Measurements from ENCODE around the gene RYR2. TPM values are rescaled to one million over a fixed set of nuclear protein-coding genes. Genes with fewer than 3 reads are reported as not detected.

RYR2 gene
- total RNA-seq, 1 donor from 2014 or later: not detected

GRCh38 chr1:237562242-237562823 is 520.3 kb downstream of the RYR2 start:
- no peak overlapping the region for H3K4me3 ChIP-seq (ENCODE audit: low read depth, low read length)
- H3K36me3 ChIP-seq (ENCODE audit: control insufficient read depth, insufficient read depth, low read length): no peaks in the 10 kb centered on the region
- peak; percentile 50 for TF ChIP-seq CTCF (IDR thresholded peaks at IDR 0.05; ENCODE audit: insufficient read depth, low read length, poor library complexity, severe bottlenecking)
- no peaks in the 10 kb centered on the region for H3K27me3 ChIP-seq (ENCODE audit: control insufficient read depth, insufficient read depth, low read length)
- DNase-seq (ENCODE audit: low read depth): peak; percentile 23

- Histone ChIP-seq H3K36me3 (ENCODE audit: control insufficient read depth, insufficient read depth, low read length) (no peaks in the 10 kb centered on the region), H3K4me3 (ENCODE audit: low read depth, low read length) (no peak overlapping the region), H3K27me3 (ENCODE audit: control insufficient read depth, insufficient read depth, low read length) (no peaks in the 10 kb centered on the region)
- no peak for TF ChIP-seq CTCF (IDR thresholded peaks at IDR 0.05; ENCODE audit: insufficient read depth, low read length, poor library complexity, severe bottlenecking)
- no peak for DNase-seq (ENCODE audit: low read depth)
Observed at GRCh38 chr1:237565236-237565635, 523.3 kb downstream of the RYR2 start.

- no peaks in the 10 kb centered on the region for H3K27me3 ChIP-seq (ENCODE audit: control insufficient read depth, insufficient read depth, low read length)
- TF ChIP-seq CTCF (IDR thresholded peaks at IDR 0.05; ENCODE audit: insufficient read depth, low read length, poor library complexity, severe bottlenecking): no peak
- H3K4me3 ChIP-seq (ENCODE audit: low read depth, low read length): no peak overlapping the region
- H3K36me3 ChIP-seq (ENCODE audit: control insufficient read depth, insufficient read depth, low read length): no peaks in the 10 kb centered on the region
- no peak for DNase-seq (ENCODE audit: low read depth)
Observed at GRCh38 chr1:237566581-237566980, 524.6 kb downstream of the RYR2 start.

- H3K4me3 ChIP-seq (ENCODE audit: low read depth, low read length): no peak overlapping the region
- TF ChIP-seq CTCF (IDR thresholded peaks at IDR 0.05; ENCODE audit: insufficient read depth, low read length, poor library complexity, severe bottlenecking): no peak
- no peaks in the 10 kb centered on the region for H3K27me3 ChIP-seq (ENCODE audit: control insufficient read depth, insufficient read depth, low read length)
- DNase-seq (ENCODE audit: low read depth): no peak
- no peaks in the 10 kb centered on the region for H3K36me3 ChIP-seq (ENCODE audit: control insufficient read depth, insufficient read depth, low read length)
Observed at GRCh38 chr1:237568955-237569354, 527.0 kb downstream of the RYR2 start.

- no peak overlapping the region for H3K4me3 ChIP-seq (ENCODE audit: low read depth, low read length)
- peak; percentile 14 for TF ChIP-seq CTCF (IDR thresholded peaks at IDR 0.05; ENCODE audit: insufficient read depth, low read length, poor library complexity, severe bottlenecking)
- H3K27me3 ChIP-seq (ENCODE audit: control insufficient read depth, insufficient read depth, low read length): no peaks in the 10 kb centered on the region
- DNase-seq (ENCODE audit: low read depth): no peak
- H3K36me3 ChIP-seq (ENCODE audit: control insufficient read depth, insufficient read depth, low read length): no peaks in the 10 kb centered on the region
Observed at GRCh38 chr1:237570530-237570929, 528.5 kb downstream of the RYR2 start.

- TF ChIP-seq CTCF (IDR thresholded peaks at IDR 0.05; ENCODE audit: insufficient read depth, low read length, poor library complexity, severe bottlenecking): no peak
- no peak for DNase-seq (ENCODE audit: low read depth)
- Histone ChIP-seq H3K4me3 (ENCODE audit: low read depth, low read length) (no peak overlapping the region), H3K27me3 (ENCODE audit: control insufficient read depth, insufficient read depth, low read length) (no peaks in the 10 kb centered on the region), H3K36me3 (ENCODE audit: control insufficient read depth, insufficient read depth, low read length) (no peaks in the 10 kb centered on the region)
Observed at GRCh38 chr1:237574536-237574935, 532.6 kb downstream of the RYR2 start.
